GM19455 (cell line): ENCODE measurements around the gene ZNF74.

Experiments
- ATAC-seq: cut with Tn5 transposase; IDR thresholded peaks from one replicate; pipeline ENCODE4 v1.9.1; 2021; ENCODE audit not compliant: unreplicated experiment

ZNF74 gene

GRCh38 chr22:20430720-20431510 lies 37.0 kb downstream of the ZNF74 start:
- ATAC-seq = no peak

- ATAC-seq = no peak
Measured at GRCh38 chr22:20431511-20432192, 37.7 kb downstream of the ZNF74 start.

- no peak for ATAC-seq
Measured at GRCh38 chr22:20432244-20432686, 38.3 kb downstream of the ZNF74 start.

GRCh38 chr22:20433191-20433590 lies 39.2 kb downstream of the ZNF74 start:
- ATAC-seq = no peak

GRCh38 chr22:20433686-20434241 lies 39.8 kb downstream of the ZNF74 start:
- no peak for ATAC-seq

- no peak for ATAC-seq
Measured at GRCh38 chr22:20434264-20434751, 40.4 kb downstream of the ZNF74 start.

- ATAC-seq = no peak
Measured at GRCh38 chr22:20434773-20435172, 40.8 kb downstream of the ZNF74 start.

GRCh38 chr22:20435436-20436306 lies 41.7 kb downstream of the ZNF74 start:
- ATAC-seq = no peak

GRCh38 chr22:20436307-20436767 lies 42.4 kb downstream of the ZNF74 start:
- ATAC-seq = no peak

- no peak for ATAC-seq
Measured at GRCh38 chr22:20436768-20437612, 43.0 kb downstream of the ZNF74 start.

- no peak for ATAC-seq
Measured at GRCh38 chr22:20437613-20438426, 43.9 kb downstream of the ZNF74 start, which contains the start of gene SCARF2. SCARF2 (minus strand) TSS chr22:20437825; CDS start chr22:20437754, 71 bp downstream.

- ATAC-seq = no peak
Measured at GRCh38 chr22:20438427-20438677, 44.4 kb downstream of the ZNF74 start.

- ATAC-seq = no peak
Measured at GRCh38 chr22:20438678-20439492, 44.9 kb downstream of the ZNF74 start.

GRCh38 chr22:20439556-20439927 lies 45.6 kb downstream of the ZNF74 start:
- ATAC-seq = no peak

GRCh38 chr22:20439928-20440575 lies 46.1 kb downstream of the ZNF74 start:
- no peak for ATAC-seq

GRCh38 chr22:20440637-20441591 lies 47.0 kb downstream of the ZNF74 start:
- no peak for ATAC-seq
